GM23248 (cell line): Measurements from ENCODE around the gene CCNY.

Experiments
- EZH2 ChIP-seq: fragments of 200-600 bp; sonication (generic); IDR thresholded peaks from 2 replicates; pipeline ENCODE4 v1.6.1; 2018; ENCODE audit warnings: antibody characterized with exemption, mild to moderate bottlenecking; ENCODE audit not compliant: insufficient read depth, poor library complexity, severe bottlenecking
- EZH2phosphoT487 ChIP-seq: fragments of 200-600 bp; sonication (generic); IDR thresholded peaks from 2 replicates; pipeline ENCODE4 v1.6.1; 2018; ENCODE audit warnings: antibody characterized with exemption, moderate library complexity, mild to moderate bottlenecking, low read depth; ENCODE audit not compliant: insufficient read depth

- TF ChIP-seq EZH2 (no peak), EZH2phosphoT487 (no peak)
Observed at GRCh38 chr10:35581655-35582054, 245.3 kb downstream of the CCNY start.
